OCI-LY1 (cell line): ENCODE data around the gene IGSF9B.

Source experiments
- H2AFZ ChIP-seq: fragments of 200-600 bp; sonication (generic), shearing (Covaris generic); 2 replicates; pipeline ENCODE4 v1.6.0; 2014; ENCODE audit warnings: antibody characterized with exemption, mild to moderate bottlenecking, low read length
- H3F3A ChIP-seq: fragments of 200-600 bp; sonication (generic), shearing (Covaris generic); 2 replicates; pipeline ENCODE4 v1.6.0; 2014; ENCODE audit warnings: mild to moderate bottlenecking, antibody characterized with exemption, low read length, moderate library complexity; ENCODE audit not compliant: insufficient read depth
- H3K27ac ChIP-seq: fragments of 200-600 bp; sonication (generic); 2 replicates; pipeline ENCODE4 v1.5.1; 2014; ENCODE audit warnings: low read length, mixed run types, mild to moderate bottlenecking, low read depth; ENCODE audit not compliant: poor library complexity, severe bottlenecking
- H3K27me3 ChIP-seq: fragments of 200-600 bp; sonication (generic); 2 replicates; pipeline ENCODE4 v1.6.0; 2014; ENCODE audit warnings: antibody characterized with exemption, mild to moderate bottlenecking, low read length, moderate library complexity; ENCODE audit not compliant: insufficient read depth
- H3K36me3 ChIP-seq: fragments of 200-600 bp; sonication (generic); 2 replicates; pipeline ENCODE4 v1.6.1; 2014; ENCODE audit warnings: mild to moderate bottlenecking, antibody characterized with exemption, low read length, moderate library complexity, mixed read lengths; ENCODE audit not compliant: insufficient read depth
- H3K4me1 ChIP-seq: fragments of 200-600 bp; sonication (generic); 2 replicates; pipeline ENCODE4 v1.5.1; 2014; ENCODE audit warnings: mild to moderate bottlenecking, low read length, moderate library complexity; ENCODE audit not compliant: insufficient read depth, severe bottlenecking
- H3K4me2 ChIP-seq: fragments of 200-600 bp; sonication (generic), shearing (Covaris generic); 2 replicates; pipeline ENCODE4 v1.6.1; 2014; ENCODE audit warnings: low read length
- H3K4me3 ChIP-seq: fragments of 200-600 bp; sonication (generic); 2 replicates; pipeline ENCODE4 v1.5.1; 2014; ENCODE audit warnings: low read length, low read depth, mild to moderate bottlenecking, mixed read lengths; ENCODE audit not compliant: poor library complexity, severe bottlenecking
- H3K79me2 ChIP-seq: fragments of 200-600 bp; shearing (Covaris generic); 2 replicates; pipeline ENCODE4 v1.6.1; 2016; ENCODE audit warnings: mixed run types, low read length, mixed read lengths; ENCODE audit not compliant: insufficient read depth
- H3K9ac ChIP-seq: fragments of 200-600 bp; sonication (generic), shearing (Covaris generic); 2 replicates; pipeline ENCODE4 v1.6.1; 2014; ENCODE audit warnings: mild to moderate bottlenecking, low read length, mixed read lengths
- H3K9me2 ChIP-seq: fragments of 200-600 bp; sonication (generic), shearing (Covaris generic); 2 replicates; pipeline ENCODE4 v1.6.1; 2014; ENCODE audit warnings: low read depth, mild to moderate bottlenecking, low read length, mixed read lengths
- H3K9me3 ChIP-seq: fragments of 200-600 bp; shearing (Covaris generic); 2 replicates; pipeline ENCODE4 v1.6.1; 2014; ENCODE audit warnings: low read length, mixed read lengths
- H4K20me1 ChIP-seq: fragments of 200-600 bp; sonication (generic), shearing (Covaris generic); 2 replicates; pipeline ENCODE4 v1.6.0; 2016; ENCODE audit warnings: mild to moderate bottlenecking, low read length; ENCODE audit not compliant: insufficient read depth
- CTCF ChIP-seq: fragments of 200-600 bp; sonication (generic), shearing (Covaris generic); IDR thresholded peaks from 2 replicates; pipeline ENCODE4 v1.5.1; 2017; ENCODE audit warnings: mild to moderate bottlenecking, antibody characterized with exemption, low read length, moderate library complexity, mixed read lengths
- EZH2 ChIP-seq: fragments of 200-600 bp; sonication (generic), shearing (Covaris generic); IDR thresholded peaks from 2 replicates; pipeline ENCODE4 v1.8.0; 2017; ENCODE audit warnings: borderline replicate concordance, mixed run types, mild to moderate bottlenecking, antibody characterized with exemption, low read length, moderate library complexity, mixed read lengths

The IGSF9B gene

GRCh38 chr11:133985981-133986944 is 29.5 kb upstream of the IGSF9B start:
- TF ChIP-seq EZH2 (no peak), CTCF (no peak)
- Histone ChIP-seq H3K9me2 (no peaks in the 10 kb centered on the region), H3K79me2 (no peaks in the 10 kb centered on the region), H3K9ac (no peak overlapping the region), H3K27me3 (no peaks in the 10 kb centered on the region; the same call in 1 of the 2 replicates), H3K27ac (no peak overlapping the region), H3K4me2 (no peak overlapping the region), H3K9me3 (no peaks in the 10 kb centered on the region), H3F3A (no peaks in the 10 kb centered on the region), H3K4me3 (no peak overlapping the region), H4K20me1 (no peaks in the 10 kb centered on the region), H3K36me3 (no peaks in the 10 kb centered on the region), H3K4me1 (no peaks in the 10 kb centered on the region), H2AFZ (no peak overlapping the region)

- Histone ChIP-seq H3K27ac (no peak overlapping the region), H3K27me3 (no peaks in the 10 kb centered on the region; the same call in 1 of the 2 replicates), H3K4me3 (no peak overlapping the region), H3F3A (no peaks in the 10 kb centered on the region), H3K9ac (no peak overlapping the region), H2AFZ (no peak overlapping the region), H3K9me2 (no peaks in the 10 kb centered on the region), H3K79me2 (no peaks in the 10 kb centered on the region), H3K4me1 (no peaks in the 10 kb centered on the region), H3K9me3 (no peaks in the 10 kb centered on the region), H3K4me2 (no peak overlapping the region), H4K20me1 (no peaks in the 10 kb centered on the region), H3K36me3 (no peaks in the 10 kb centered on the region)
- no peak for TF ChIP-seq EZH2
- no peak for TF ChIP-seq CTCF
Measured at GRCh38 chr11:133984828-133985227, 28.1 kb upstream of the IGSF9B start.

GRCh38 chr11:133983660-133984316 is 27.0 kb upstream of the IGSF9B start:
- Histone ChIP-seq H3K9me3 (no peaks in the 10 kb centered on the region), H3K36me3 (no peaks in the 10 kb centered on the region), H3K4me1 (no peaks in the 10 kb centered on the region), H3K4me3 (no peak overlapping the region), H3K79me2 (no peaks in the 10 kb centered on the region), H2AFZ (no peak overlapping the region), H3K9ac (no peak overlapping the region), H3K4me2 (no peak overlapping the region), H3K27ac (no peak overlapping the region), H3K27me3 (no peaks in the 10 kb centered on the region; the same call in 1 of the 2 replicates), H4K20me1 (no peaks in the 10 kb centered on the region), H3F3A (no peaks in the 10 kb centered on the region), H3K9me2 (no peaks in the 10 kb centered on the region)
- TF ChIP-seq EZH2 (no peak), CTCF (no peak)
